Body of pancreas (tissue), 4 donors: ENCODE measurements around the gene NXNL1.

Experiments
- CTCF ChIP-seq, 7 experiments: fragments of 450-650 bp in 4 of 7; fragments of 200-600 bp in 3 of 7; sonication (generic) in 3 of 7; IDR thresholded peaks; one replicate each; pipeline ENCODE4 v1.5.1; 2016 to 2019; ENCODE audit warnings: antibody characterized with exemption in 7 of 7
- POLR2A ChIP-seq, 3 donors: fragments of 450-650 bp; IDR thresholded peaks; one replicate each; pipeline ENCODE4 v1.6.1; 2016; ENCODE audit warnings: antibody characterized with exemption in 3 of 3, mild to moderate bottlenecking in 2 of 3

GRCh38 chr19:17435218-17435617 is 25.5 kb downstream of the NXNL1 start:
- no peak for TF ChIP-seq CTCF (IDR thresholded peaks at IDR 0.05)
- TF ChIP-seq POLR2A (IDR thresholded peaks at IDR 0.05), result no peak
